ENCODE measurements around the gene LPAR2. TPM values are rescaled to one million over a fixed set of nuclear protein-coding genes. Genes with fewer than 3 reads are reported as not detected.

LPAR2 gene
- total and polyA plus RNA-seq, 2 of the 13 experiments (the other 11 are each of a cell fraction or from before 2014, with no cell fraction given): 0.86 to 3.6 TPM

GRCh38 chr19:19650331-19650730, 22.3 kb upstream of the LPAR2 start:
- Histone ChIP-seq H3K9me3 (ENCODE audit: low read length) (no peaks in the 10 kb centered on the region), H3K79me2 (ENCODE audit: insufficient read depth, low read length) (no peaks in the 10 kb centered on the region), H3K27me3 (ENCODE audit: control insufficient read depth in 1 of 2, insufficient read depth in 2 of 2, low read length in 2 of 2) (no peaks in the 10 kb centered on the region), H3K4me2 (ENCODE audit: low read depth, low read length) (no peak overlapping the region), H3K4me3 (replicated peaks in 1 of 3; ENCODE audit: insufficient read depth in 1 of 3, low read depth in 2 of 3, low read length in 3 of 3) (no peak overlapping the region), H2AFZ (ENCODE audit: low read length) (no peak overlapping the region), H3K27ac (ENCODE audit: extremely low read length, insufficient read depth, low read length) (no peak overlapping the region), H4K20me1 (ENCODE audit: insufficient read depth, low read length) (no peaks in the 10 kb centered on the region), H3K4me1 (ENCODE audit: insufficient read depth, low read length) (no peaks in the 10 kb centered on the region), H3K9ac (ENCODE audit: insufficient read depth, low read depth, low read length) (no peak overlapping the region), H3K36me3 (replicated peaks in 1 of 2; ENCODE audit: control insufficient read depth in 1 of 2, insufficient read depth in 2 of 2, low read length in 2 of 2) (peaks cover 50 to 89% of the 10 kb centered on the region in 2 experiments)
- whole genome bisulfite sequencing (ENCODE audit: low lambda C conversion rate): 98% methylated on average over 9 of the region's 9 CpGs
- DNase-seq (ENCODE audit: low spot score) (no peak), FAIRE-seq (no peak), ATAC-seq (no peak)
- BruUV-seq (replicated peaks): no TSS peak
- in situ Hi-C loops (cut with HindIII; ENCODE audit: extremely low pct_ligation_motif_present, low pct_unique_long_range_greater_than_20kb): no loop called here
- peak; percentile 53 for TF ChIP-seq AGO2 (optimal IDR thresholded peaks at IDR 0.05; ENCODE audit: low read depth, low read length)
- TF ChIP-seq TERF1 (CRISPR knock-in tag; IDR thresholded peaks at IDR 0.05): no peak
- ChIA-PET POLR2A (interaction anchor here (0.9 to 1.5 kb wide), 3 partner anchors 10 to 18 kb away, joined by 3 to 4 read pairs (median 4); partner anchors contain the start of genes ATP13A1 and ZNF101), CTCF (ENCODE audit: low intra/inter-chr PET ratio, low total read pairs) (no interaction called here)
- intact Hi-C loops (cut with micrococcal nuclease; ENCODE audit: unreplicated experiment): no loop called here

GRCh38 chr19:19649580-19649995, 21.6 kb upstream of the LPAR2 start:
- DNase-seq (ENCODE audit: low spot score) (no peak), FAIRE-seq (no peak), ATAC-seq (no peak)
- Histone ChIP-seq H4K20me1 (ENCODE audit: insufficient read depth, low read length) (no peaks in the 10 kb centered on the region), H3K27ac (ENCODE audit: extremely low read length, insufficient read depth, low read length) (no peak overlapping the region), H3K79me2 (ENCODE audit: insufficient read depth, low read length) (no peaks in the 10 kb centered on the region), H3K4me1 (ENCODE audit: insufficient read depth, low read length) (no peaks in the 10 kb centered on the region), H3K4me2 (ENCODE audit: low read depth, low read length) (no peak overlapping the region), H3K36me3 (replicated peaks in 1 of 2; ENCODE audit: control insufficient read depth in 1 of 2, insufficient read depth in 2 of 2, low read length in 2 of 2) (peaks cover 45 to 89% of the 10 kb centered on the region in 2 experiments; a peak in 4 of 5 replicates), H3K9ac (ENCODE audit: insufficient read depth, low read depth, low read length) (no peak overlapping the region), H3K9me3 (ENCODE audit: low read length) (no peaks in the 10 kb centered on the region), H3K27me3 (ENCODE audit: control insufficient read depth in 1 of 2, insufficient read depth in 2 of 2, low read length in 2 of 2) (no peaks in the 10 kb centered on the region), H2AFZ (ENCODE audit: low read length) (no peak overlapping the region), H3K4me3 (replicated peaks in 1 of 3; ENCODE audit: insufficient read depth in 1 of 3, low read depth in 2 of 3, low read length in 3 of 3) (no peak overlapping the region)
- CTCF ChIA-PET (ENCODE audit: low intra/inter-chr PET ratio, low total read pairs): no interaction called here
- in situ Hi-C loops (cut with HindIII; ENCODE audit: extremely low pct_ligation_motif_present, low pct_unique_long_range_greater_than_20kb) (no loop called here), intact Hi-C loops (cut with micrococcal nuclease; ENCODE audit: unreplicated experiment) (no loop called here)
- WGBS (ENCODE audit: low lambda C conversion rate): 98% methylated on average over 10 of the region's 22 CpGs
- no TSS peak for BruUV-seq (replicated peaks)
- POLR2A ChIA-PET: interaction anchor here (1.5 kb wide), 1 partner anchor 14 kb away, joined by 4 read pairs; the partner anchor contains the start of gene ATP13A1
- TF ChIP-seq REL (CRISPR knock-in tag; conservative IDR thresholded peaks at IDR 0.05) (no peak), ZNF883 (CRISPR knock-in tag; IDR thresholded peaks at IDR 0.05; ENCODE audit: not compliant biosample characterization) (no peak), ZHX2 (IDR thresholded peaks at IDR 0.05; ENCODE audit: low read depth) (no peak), ZHX2 (CRISPR knock-in tag; IDR thresholded peaks at IDR 0.05; ENCODE audit: borderline replicate concordance) (no peak), TARDBP (CRISPR knock-in tag; IDR thresholded peaks at IDR 0.05) (no peak), ZNF83 (CRISPR knock-in tag; IDR thresholded peaks at IDR 0.05; ENCODE audit: borderline replicate concordance) (no peak), ZNF773 (CRISPR knock-in tag; IDR thresholded peaks at IDR 0.05; ENCODE audit: borderline replicate concordance) (no peak), ZNF772 (CRISPR knock-in tag; IDR thresholded peaks at IDR 0.05) (no peak), RBFOX2 (IDR thresholded peaks at IDR 0.05; ENCODE audit: low read depth, low read length) (peak; percentile 71), ZNF121 (CRISPR knock-in tag; IDR thresholded peaks at IDR 0.05) (no peak)

Data from HepG2 (cell line).